Muscle layer of colon (tissue), 2 donors: ENCODE results near the gene NBR1.
A peak's percentile ranks its signal among the peaks of the same experiment; 100 is the strongest.
"Not testable (repeated sequence)": the region's sequence is repeated elsewhere in the genome, so short reads cannot be mapped to it uniquely, and the experiment has no call there.

ENCODE experiments used
- H3K27ac ChIP-seq: one replicate; pipeline ENCODE4 v1.7.0; 2013; ENCODE audit warnings: low read depth, mild to moderate bottlenecking, low read length, moderate library complexity
- H3K27me3 ChIP-seq, 2 donors: one replicate each; pipeline ENCODE4 v1.7.0; 2013; ENCODE audit warnings: low read length in 2 of 2, mild to moderate bottlenecking in 2 of 2; ENCODE audit not compliant: insufficient read depth in 2 of 2, control insufficient read depth in 1 of 2
- H3K36me3 ChIP-seq: one replicate; pipeline ENCODE4 v1.7.0; 2013; ENCODE audit warnings: mild to moderate bottlenecking, low read length; ENCODE audit not compliant: insufficient read depth
- H3K4me1 ChIP-seq: one replicate; pipeline ENCODE4 v1.7.0; 2013; ENCODE audit warnings: mild to moderate bottlenecking, low read length; ENCODE audit not compliant: insufficient read depth
- H3K4me3 ChIP-seq, 2 donors: one replicate each; pipeline ENCODE4 v1.7.0; 2013; ENCODE audit warnings: low read length in 2 of 2, low read depth in 1 of 2, mild to moderate bottlenecking in 1 of 2, moderate library complexity in 1 of 2
- H3K9ac ChIP-seq: one replicate; pipeline ENCODE4 v1.7.0; 2013; ENCODE audit warnings: low read length
- H3K9me3 ChIP-seq: one replicate; pipeline ENCODE4 v1.7.0; 2013; ENCODE audit warnings: mild to moderate bottlenecking, low read length
- donor health status: abdominal sarcoma.
- donor health status: Adenocarcinoma of cecum.

NBR1 gene

GRCh38 chr17:43159957-43160356 lies 11.1 kb upstream of the NBR1 start:
- H3K9me3 ChIP-seq, H3K9ac ChIP-seq, H3K36me3 ChIP-seq, H3K4me3 ChIP-seq, H3K4me1 ChIP-seq, H3K27me3 ChIP-seq, H3K27ac ChIP-seq: not testable (repeated sequence)

- H3K4me3 ChIP-seq, H3K9me3 ChIP-seq: not testable (repeated sequence)
Observed at GRCh38 chr17:43165971-43166370, 5.0 kb upstream of the NBR1 start.

GRCh38 chr17:43169561-43170139 lies 1.4 kb upstream of the NBR1 start:
- Histone ChIP-seq H3K9ac (peak overlapping the region; percentile 87), H3K4me1 (peaks cover 28% of the 10 kb centered on the region), H3K9me3 (no peaks in the 10 kb centered on the region), H3K27me3 (no peaks in the 10 kb centered on the region), H3K4me3 (peak overlapping the region; percentile 80 to 93), H3K36me3 (no peaks in the 10 kb centered on the region), H3K27ac (peak overlapping the region; percentile 92)

More at GRCh38 chr17:43165971-43166370, 5.0 kb upstream of the NBR1 start:
- H3K4me1 ChIP-seq, H3K36me3 ChIP-seq, H3K9ac ChIP-seq, H3K27ac ChIP-seq, H3K27me3 ChIP-seq: not testable (repeated sequence)

- H3K4me3 ChIP-seq: peak overlapping the region; percentile 80 to 93
- H3K27me3 ChIP-seq: no peaks in the 10 kb centered on the region
- peaks cover 31% of the 10 kb centered on the region for H3K4me1 ChIP-seq
- no peaks in the 10 kb centered on the region for H3K36me3 ChIP-seq
- peak overlapping the region; percentile 87 for H3K9ac ChIP-seq
- H3K27ac ChIP-seq: peak overlapping the region; percentile 92
- no peaks in the 10 kb centered on the region for H3K9me3 ChIP-seq
Observed at GRCh38 chr17:43170140-43170765, 761 bp upstream of the NBR1 start.

GRCh38 chr17:43171586-43172487 lies 823 bp downstream of the NBR1 start:
- Histone ChIP-seq H3K4me3 (peak overlapping the region; percentile 80 to 93), H3K9ac (peak overlapping the region; percentile 87), H3K36me3 (peaks cover 10% of the 10 kb centered on the region), H3K9me3 (no peaks in the 10 kb centered on the region), H3K4me1 (peaks cover 47% of the 10 kb centered on the region), H3K27me3 (no peaks in the 10 kb centered on the region), H3K27ac (peak overlapping the region; percentile 92)

- H3K9ac ChIP-seq: no peak overlapping the region
- no peaks in the 10 kb centered on the region for H3K9me3 ChIP-seq
- peaks cover 43% of the 10 kb centered on the region for H3K4me1 ChIP-seq
- H3K4me3 ChIP-seq: no peak overlapping the region
- H3K27ac ChIP-seq: no peak overlapping the region
- no peaks in the 10 kb centered on the region for H3K27me3 ChIP-seq
- H3K36me3 ChIP-seq: peaks cover 32% of the 10 kb centered on the region
Observed at GRCh38 chr17:43175213-43176118, 4.5 kb downstream of the NBR1 start.

- no peaks in the 10 kb centered on the region for H3K9me3 ChIP-seq
- no peak overlapping the region for H3K4me3 ChIP-seq
- peaks cover 43% of the 10 kb centered on the region for H3K4me1 ChIP-seq
- H3K9ac ChIP-seq: no peak overlapping the region
- H3K27ac ChIP-seq: peak overlapping the region; percentile 4
- peaks cover 35% of the 10 kb centered on the region for H3K36me3 ChIP-seq
- H3K27me3 ChIP-seq: no peaks in the 10 kb centered on the region
Observed at GRCh38 chr17:43176119-43176570, 5.1 kb downstream of the NBR1 start.

- Histone ChIP-seq H3K36me3 (peaks cover 22% of the 10 kb centered on the region), H3K27ac (no peak overlapping the region), H3K9me3 (no peaks in the 10 kb centered on the region), H3K27me3 (no peaks in the 10 kb centered on the region), H3K9ac (no peak overlapping the region), H3K4me1 (no peaks in the 10 kb centered on the region), H3K4me3 (no peak overlapping the region)
Observed at GRCh38 chr17:43183921-43184320, 12.9 kb downstream of the NBR1 start.

- H3K36me3 ChIP-seq: peaks cover 32% of the 10 kb centered on the region
- not testable (repeated sequence) for H3K4me3 ChIP-seq, H3K9me3 ChIP-seq, H3K27me3 ChIP-seq, H3K9ac ChIP-seq, H3K4me1 ChIP-seq, H3K27ac ChIP-seq
Observed at GRCh38 chr17:43186656-43187055, 15.6 kb downstream of the NBR1 start.

GRCh38 chr17:43193251-43193650 lies 22.2 kb downstream of the NBR1 start:
- H3K27me3 ChIP-seq: no peaks in the 10 kb centered on the region
- no peak overlapping the region for H3K9ac ChIP-seq
- H3K36me3 ChIP-seq: peaks cover 92% of the 10 kb centered on the region
- no peaks in the 10 kb centered on the region for H3K9me3 ChIP-seq
- H3K4me1 ChIP-seq: no peaks in the 10 kb centered on the region
- no peak overlapping the region for H3K4me3 ChIP-seq
- no peak overlapping the region for H3K27ac ChIP-seq

- Histone ChIP-seq H3K36me3 (peaks cover 83% of the 10 kb centered on the region), H3K9me3 (no peaks in the 10 kb centered on the region), H3K27ac (no peak overlapping the region), H3K9ac (no peak overlapping the region), H3K4me1 (no peaks in the 10 kb centered on the region), H3K27me3 (no peaks in the 10 kb centered on the region), H3K4me3 (no peak overlapping the region)
Observed at GRCh38 chr17:43199633-43200032, 28.6 kb downstream of the NBR1 start.
